ENCODE results near the gene FSHR. TPM values are rescaled to one million over a fixed set of nuclear protein-coding genes. Genes with fewer than 3 reads are reported as not detected.

The FSHR gene
- total RNA-seq, 1 donor from 2014 or later: not detected

DNA sequence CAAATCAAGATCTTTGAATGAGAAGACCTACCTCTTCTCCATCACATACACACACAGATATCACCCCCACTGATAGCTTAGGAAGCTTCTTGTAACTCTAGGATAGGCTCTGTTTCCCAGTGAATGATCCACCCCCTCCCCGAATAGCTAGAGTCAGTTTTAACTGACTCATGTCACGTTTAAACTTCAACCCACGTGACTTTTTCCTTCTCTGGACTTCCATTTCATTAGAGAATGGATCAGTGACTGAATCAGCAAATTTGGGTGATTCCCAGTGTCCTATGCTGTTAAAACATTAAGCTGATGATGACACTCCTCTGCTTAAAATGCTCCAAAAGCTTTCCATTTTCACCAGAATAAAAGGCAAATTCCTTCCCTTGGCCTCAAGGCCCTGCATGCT, 212.9 kb downstream of the FSHR start:
- H3K27me3 ChIP-seq (ENCODE audit: control insufficient read depth, insufficient read depth, low read length): no peaks in the 10 kb centered on the region
- no peak for FAIRE-seq
- H3K36me3 ChIP-seq (ENCODE audit: control insufficient read depth, insufficient read depth, low read length): no peaks in the 10 kb centered on the region
- TF ChIP-seq, protein P1, sequence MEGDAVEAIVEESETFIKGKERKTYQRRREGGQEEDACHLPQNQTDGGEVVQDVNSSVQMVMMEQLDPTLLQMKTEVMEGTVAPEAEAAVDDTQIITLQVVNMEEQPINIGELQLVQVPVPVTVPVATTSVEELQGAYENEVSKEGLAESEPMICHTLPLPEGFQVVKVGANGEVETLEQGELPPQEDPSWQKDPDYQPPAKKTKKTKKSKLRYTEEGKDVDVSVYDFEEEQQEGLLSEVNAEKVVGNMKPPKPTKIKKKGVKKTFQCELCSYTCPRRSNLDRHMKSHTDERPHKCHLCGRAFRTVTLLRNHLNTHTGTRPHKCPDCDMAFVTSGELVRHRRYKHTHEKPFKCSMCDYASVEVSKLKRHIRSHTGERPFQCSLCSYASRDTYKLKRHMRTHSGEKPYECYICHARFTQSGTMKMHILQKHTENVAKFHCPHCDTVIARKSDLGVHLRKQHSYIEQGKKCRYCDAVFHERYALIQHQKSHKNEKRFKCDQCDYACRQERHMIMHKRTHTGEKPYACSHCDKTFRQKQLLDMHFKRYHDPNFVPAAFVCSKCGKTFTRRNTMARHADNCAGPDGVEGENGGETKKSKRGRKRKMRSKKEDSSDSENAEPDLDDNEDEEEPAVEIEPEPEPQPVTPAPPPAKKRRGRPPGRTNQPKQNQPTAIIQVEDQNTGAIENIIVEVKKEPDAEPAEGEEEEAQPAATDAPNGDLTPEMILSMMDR (IDR thresholded peaks at IDR 0.05; ENCODE audit: insufficient read depth, low read length, severe bottlenecking): no peak
- H3K4me3 ChIP-seq (ENCODE audit: low read depth, low read length): no peak overlapping the region
- DNase-seq (ENCODE audit: low read depth): no peak

DNA sequence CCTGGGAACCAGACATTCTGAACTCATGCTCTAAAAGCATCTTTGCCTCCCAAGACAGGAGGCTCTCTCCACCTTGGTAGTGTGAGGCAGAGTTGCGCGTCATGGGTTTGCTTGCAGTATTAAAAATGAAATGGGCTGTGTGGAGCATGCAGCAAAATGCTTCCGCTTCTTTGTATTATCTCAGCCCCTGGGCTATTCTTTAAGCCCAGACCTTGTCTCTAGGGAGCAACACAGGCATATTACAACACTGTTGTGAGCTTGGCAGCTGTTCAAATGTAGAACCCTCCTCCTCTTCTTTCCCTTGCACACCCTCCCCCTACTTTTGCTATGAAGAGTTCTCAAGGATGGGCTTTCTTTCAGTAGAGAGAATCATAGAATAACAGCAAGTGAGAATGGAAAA, 213.7 kb downstream of the FSHR start:
- TF ChIP-seq, protein P1 (IDR thresholded peaks at IDR 0.05; ENCODE audit: insufficient read depth, low read length, severe bottlenecking): no peak
- Histone ChIP-seq H3K27me3 (ENCODE audit: control insufficient read depth, insufficient read depth, low read length) (no peaks in the 10 kb centered on the region), H3K4me3 (ENCODE audit: low read depth, low read length) (no peak overlapping the region), H3K36me3 (ENCODE audit: control insufficient read depth, insufficient read depth, low read length) (no peaks in the 10 kb centered on the region)
- DNase-seq (ENCODE audit: low read depth) (no peak), FAIRE-seq (no peak)

DNA sequence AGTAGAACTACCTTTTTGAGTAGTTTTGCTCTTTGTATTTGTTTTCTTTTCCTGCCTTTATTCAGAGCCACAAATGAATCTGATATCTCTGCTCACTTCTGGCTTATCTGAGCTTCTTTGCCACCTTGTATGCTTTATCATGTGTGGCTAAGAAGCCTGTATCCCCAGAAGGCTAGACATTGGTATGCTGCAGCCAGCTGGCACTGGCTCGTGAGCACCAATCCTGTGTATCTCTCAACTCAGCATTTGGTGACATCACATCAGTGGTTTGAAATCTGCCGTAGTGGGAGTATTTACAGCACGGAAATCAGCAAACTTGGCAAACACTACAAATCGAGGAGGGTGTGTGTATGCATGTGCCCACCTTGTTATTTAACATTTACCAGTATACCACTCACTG, 215.1 kb downstream of the FSHR start:
- DNase-seq (ENCODE audit: low read depth) (no peak), FAIRE-seq (no peak)
- TF ChIP-seq, protein P1 (IDR thresholded peaks at IDR 0.05; ENCODE audit: insufficient read depth, low read length, severe bottlenecking): no peak
- no peaks in the 10 kb centered on the region for H3K36me3 ChIP-seq (ENCODE audit: control insufficient read depth, insufficient read depth, low read length)
- H3K4me3 ChIP-seq (ENCODE audit: low read depth, low read length): no peak overlapping the region
- no peaks in the 10 kb centered on the region for H3K27me3 ChIP-seq (ENCODE audit: control insufficient read depth, insufficient read depth, low read length)

DNA sequence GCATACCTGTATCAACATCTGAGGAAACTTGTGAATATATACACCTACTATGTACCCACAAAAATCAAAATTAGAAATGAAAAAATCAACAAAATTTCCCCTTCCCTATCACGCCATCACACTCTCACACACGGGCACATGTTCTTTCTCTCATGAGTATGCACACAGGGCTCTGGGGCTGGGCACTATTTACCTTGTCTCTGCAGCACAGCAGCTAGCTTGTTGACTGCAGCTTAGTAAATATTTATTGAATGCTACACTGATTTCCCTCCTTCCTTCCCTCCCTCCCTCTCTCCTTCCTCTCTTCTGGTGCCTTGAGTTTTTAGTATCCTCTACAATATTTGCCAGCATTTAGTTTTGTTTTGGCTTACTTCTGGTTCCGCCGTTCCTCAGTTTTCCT, 216.1 kb downstream of the FSHR start:
- Histone ChIP-seq H3K36me3 (ENCODE audit: control insufficient read depth, insufficient read depth, low read length) (no peaks in the 10 kb centered on the region), H3K4me3 (ENCODE audit: low read depth, low read length) (no peak overlapping the region), H3K27me3 (ENCODE audit: control insufficient read depth, insufficient read depth, low read length) (no peaks in the 10 kb centered on the region)
- DNase-seq (ENCODE audit: low read depth) (no peak), FAIRE-seq (no peak)
- TF ChIP-seq, protein P1 (IDR thresholded peaks at IDR 0.05; ENCODE audit: insufficient read depth, low read length, severe bottlenecking): no peak

DNA sequence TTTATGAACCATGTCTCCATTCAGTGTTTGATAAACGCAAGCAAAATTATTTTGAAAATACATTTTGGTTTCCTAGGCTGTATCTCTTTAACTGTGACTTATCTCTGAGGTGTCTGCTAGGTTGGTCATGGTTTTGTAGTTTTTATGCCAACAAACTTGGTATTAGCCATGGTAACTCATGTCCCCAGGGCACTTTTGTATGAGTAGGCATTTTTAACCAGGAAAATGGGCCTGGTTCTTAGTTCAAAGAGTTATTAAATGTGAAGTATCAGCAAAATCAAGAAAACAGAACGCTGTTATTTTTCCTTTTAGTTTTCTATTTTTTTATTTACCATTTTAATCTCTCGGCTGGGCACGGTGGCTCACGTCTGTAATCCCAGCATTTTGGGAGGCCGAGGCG, 219.5 kb downstream of the FSHR start:
- no peak for FAIRE-seq
- DNase-seq (ENCODE audit: low read depth): no peak
- H3K4me3 ChIP-seq (ENCODE audit: low read depth, low read length): no peak overlapping the region
- no peaks in the 10 kb centered on the region for H3K36me3 ChIP-seq (ENCODE audit: control insufficient read depth, insufficient read depth, low read length)
- H3K27me3 ChIP-seq (ENCODE audit: control insufficient read depth, insufficient read depth, low read length): no peaks in the 10 kb centered on the region
- TF ChIP-seq, protein P1 (IDR thresholded peaks at IDR 0.05; ENCODE audit: insufficient read depth, low read length, severe bottlenecking): no peak

DNA sequence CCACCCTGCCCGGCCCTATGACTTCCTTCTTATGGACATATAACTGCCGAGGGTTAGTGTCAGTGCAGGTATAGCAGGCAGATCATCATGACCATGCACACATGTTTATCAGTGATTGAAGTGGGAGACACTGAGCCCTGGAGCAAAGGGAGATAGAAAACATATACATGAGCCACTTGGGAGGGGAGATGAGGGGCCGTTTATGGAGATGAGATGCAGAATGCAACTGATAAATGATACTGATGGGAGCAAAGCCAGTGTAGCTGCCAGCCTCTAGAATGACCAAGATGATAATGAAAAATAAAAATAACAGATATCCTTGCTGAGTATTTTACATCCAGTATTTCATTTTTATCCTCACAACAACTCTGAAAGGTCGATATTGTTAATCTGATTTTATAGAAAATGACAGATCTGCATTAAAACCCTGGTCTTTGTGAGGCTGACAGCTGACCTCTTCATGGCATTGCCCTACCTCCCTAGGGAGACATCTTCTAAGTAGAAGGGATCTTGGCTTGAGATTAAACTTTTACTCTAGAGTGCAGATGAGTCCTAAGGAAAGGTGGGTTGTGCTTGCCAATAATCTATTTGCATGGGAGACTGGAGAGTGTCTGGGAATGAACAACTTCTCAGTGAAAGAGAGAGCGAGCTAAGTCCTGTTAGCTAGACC, 220.4 kb downstream of the FSHR start:
- no peak for FAIRE-seq
- no peaks in the 10 kb centered on the region for H3K36me3 ChIP-seq (ENCODE audit: control insufficient read depth, insufficient read depth, low read length)
- DNase-seq (ENCODE audit: low read depth): no peak
- TF ChIP-seq, protein P1 (IDR thresholded peaks at IDR 0.05; ENCODE audit: insufficient read depth, low read length, severe bottlenecking): no peak
- H3K27me3 ChIP-seq (ENCODE audit: control insufficient read depth, insufficient read depth, low read length): no peaks in the 10 kb centered on the region
- no peak overlapping the region for H3K4me3 ChIP-seq (ENCODE audit: low read depth, low read length)
